CD4-positive, alpha-beta T cell treated with Interleukin-10 for 1 hour (primary cell): ENCODE results near the gene ZNF747.
"Not testable (repeated sequence)": the region's sequence is repeated elsewhere in the genome, so short reads cannot be mapped to it uniquely, and the experiment has no call there.

Experiments used
- DNase-seq: peaks from one replicate; pipeline ENCODE4 v3.0.0-alpha.2; 2020

ZNF747 gene

GRCh38 chr16:30557707-30557956, 23.0 kb upstream of the ZNF747 start:
- DNase-seq, result no peak

GRCh38 chr16:30556125-30556473, 21.4 kb upstream of the ZNF747 start:
- no peak for DNase-seq

- DNase-seq, result no peak
Observed at GRCh38 chr16:30555315-30556124, 20.9 kb upstream of the ZNF747 start.

GRCh38 chr16:30554557-30555314, 20.1 kb upstream of the ZNF747 start:
- no peak for DNase-seq

- no peak for DNase-seq
Observed at GRCh38 chr16:30553393-30553899, 18.8 kb upstream of the ZNF747 start.

- no peak for DNase-seq
Observed at GRCh38 chr16:30552956-30553355, 18.3 kb upstream of the ZNF747 start.

GRCh38 chr16:30551781-30552180, 17.1 kb upstream of the ZNF747 start:
- peak; percentile 85 for DNase-seq

- DNase-seq, result no peak
Observed at GRCh38 chr16:30548416-30549253, 14.0 kb upstream of the ZNF747 start.

- DNase-seq, result no peak
Observed at GRCh38 chr16:30546115-30546514, 11.5 kb upstream of the ZNF747 start.

GRCh38 chr16:30543067-30543466, 8.4 kb upstream of the ZNF747 start:
- DNase-seq, result no peak

GRCh38 chr16:30541502-30542329, 7.1 kb upstream of the ZNF747 start:
- DNase-seq, result no peak

- DNase-seq, result not testable (repeated sequence)
Observed at GRCh38 chr16:30540916-30541464, 6.3 kb upstream of the ZNF747 start.

- DNase-seq, result not testable (repeated sequence)
Observed at GRCh38 chr16:30539986-30540526, 5.4 kb upstream of the ZNF747 start.

- no peak for DNase-seq
Observed at GRCh38 chr16:30539000-30539964, 4.6 kb upstream of the ZNF747 start.

GRCh38 chr16:30536391-30537024, 1.9 kb upstream of the ZNF747 start:
- DNase-seq, result not testable (repeated sequence)

GRCh38 chr16:30535777-30536190, 1.1 kb upstream of the ZNF747 start:
- DNase-seq, result peak; percentile 67

GRCh38 chr16:30535106-30535776, 583 bp upstream of the ZNF747 start:
- peak; percentile 54 for DNase-seq

GRCh38 chr16:30533748-30534367, 800 bp downstream of the ZNF747 start:
- DNase-seq, result peak; percentile 23

- no peak for DNase-seq
Observed at GRCh38 chr16:30533146-30533522, 1.5 kb downstream of the ZNF747 start.
